ENCODE data around the gene ITGAE. TPM values are rescaled to one million over a fixed set of nuclear protein-coding genes. Genes with fewer than 3 reads are reported as not detected.
A peak's percentile ranks its signal among the peaks of the same experiment; 100 is the strongest.
"Not testable (repeated sequence)": the region's sequence is repeated elsewhere in the genome, so short reads cannot be mapped to it uniquely, and the experiment has no call there.

The ITGAE gene
- polyA plus RNA-seq, 10 donors = 29.4 to 34.8 (median 33.2) TPM

DNA sequence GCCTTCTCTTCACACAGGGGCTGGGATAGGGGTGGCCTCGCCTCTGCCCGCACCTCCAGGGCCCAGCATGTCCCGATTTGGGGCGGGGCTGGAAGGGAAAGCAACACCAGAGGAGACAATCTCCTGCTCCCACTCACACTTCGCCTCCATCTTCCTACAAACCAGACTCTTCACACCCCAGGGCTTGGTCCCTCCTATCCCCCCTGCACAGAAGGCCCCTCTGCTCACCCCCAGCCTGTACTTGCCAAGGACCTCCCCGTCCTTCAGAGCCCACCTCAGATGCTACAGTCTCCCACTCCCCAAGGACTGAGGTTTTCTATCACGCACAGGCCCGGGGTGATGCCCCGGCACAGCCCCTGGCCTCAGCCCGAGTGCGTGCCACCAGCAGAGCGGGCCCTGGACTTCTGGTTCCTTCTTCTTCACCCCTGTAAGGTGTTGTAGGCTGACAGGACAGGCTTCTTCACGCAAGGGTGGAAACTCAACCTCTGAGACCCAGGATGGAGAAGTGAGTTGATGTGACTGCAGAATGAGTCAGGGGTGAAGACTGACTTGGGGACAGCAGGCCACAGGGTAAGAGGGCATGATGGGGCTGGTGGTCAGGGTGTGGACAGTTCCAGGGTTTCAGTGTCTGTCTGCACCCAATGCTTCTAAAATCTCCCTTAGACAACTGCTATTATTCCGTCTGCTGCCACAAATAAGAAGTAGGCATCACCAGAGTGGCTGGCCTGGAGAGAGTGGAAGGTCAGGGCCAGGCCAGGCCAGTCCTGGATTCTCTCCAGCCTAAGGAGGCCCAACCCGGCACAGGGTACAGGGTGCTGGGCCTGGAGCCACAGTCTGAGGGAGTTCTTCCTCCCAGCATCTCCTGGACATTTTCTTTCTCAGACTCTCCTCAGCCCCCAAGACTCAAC, 2.5 kb downstream of the ITGAE start:
- no peak for DNase-seq

DNA sequence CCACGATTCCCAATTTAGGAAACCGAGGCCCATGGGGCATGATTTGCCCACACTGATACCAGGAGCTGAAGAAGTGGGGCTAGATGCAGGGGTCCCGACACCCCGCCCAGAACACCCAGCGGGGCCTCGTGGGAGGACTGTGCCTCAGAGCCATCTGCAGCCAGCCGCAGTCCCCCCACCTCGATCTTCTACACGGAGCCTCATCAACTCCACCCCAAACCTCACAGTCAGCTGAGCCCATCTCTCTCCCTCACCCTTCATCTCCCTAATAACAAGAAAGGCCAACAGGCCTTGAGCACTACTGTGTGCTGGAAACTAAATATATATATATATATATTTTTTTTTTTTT, 4.2 kb downstream of the ITGAE start:
- DNase-seq = no peak

DNA sequence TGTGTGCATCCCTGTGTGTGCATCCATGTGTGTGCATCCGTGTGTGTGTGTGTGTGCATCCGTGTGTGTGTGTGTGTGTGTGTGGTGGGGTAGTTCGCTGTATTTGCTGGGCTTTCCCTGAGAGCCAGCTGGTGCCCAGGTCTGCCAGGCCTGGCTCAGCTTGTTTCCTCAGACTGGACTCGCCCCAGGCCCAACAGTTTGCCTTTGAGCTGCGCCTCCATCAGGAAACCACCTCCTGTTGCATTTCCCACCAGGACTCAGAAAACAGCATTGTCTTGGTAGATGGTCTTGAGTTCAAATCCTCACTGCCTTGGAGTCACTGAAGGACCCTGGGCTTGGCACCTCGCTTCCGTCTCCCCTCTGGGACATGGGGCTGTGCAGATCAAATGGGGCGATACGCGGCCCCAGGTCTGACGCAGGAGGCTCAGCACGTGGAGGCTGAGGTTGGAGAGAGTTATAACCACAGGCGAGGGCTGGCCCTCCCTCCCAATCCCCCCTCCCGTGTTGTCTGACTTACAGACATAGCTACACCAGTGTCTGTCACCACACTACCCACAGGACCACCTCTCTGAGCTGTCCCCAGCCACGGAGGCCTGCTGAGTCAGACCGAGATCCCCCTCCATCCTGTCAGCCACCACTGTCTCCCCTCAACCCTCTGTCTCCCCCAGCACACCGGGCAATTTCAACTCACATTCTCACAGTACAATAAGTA, 4.7 kb downstream of the ITGAE start:
- DNase-seq = no peak

DNA sequence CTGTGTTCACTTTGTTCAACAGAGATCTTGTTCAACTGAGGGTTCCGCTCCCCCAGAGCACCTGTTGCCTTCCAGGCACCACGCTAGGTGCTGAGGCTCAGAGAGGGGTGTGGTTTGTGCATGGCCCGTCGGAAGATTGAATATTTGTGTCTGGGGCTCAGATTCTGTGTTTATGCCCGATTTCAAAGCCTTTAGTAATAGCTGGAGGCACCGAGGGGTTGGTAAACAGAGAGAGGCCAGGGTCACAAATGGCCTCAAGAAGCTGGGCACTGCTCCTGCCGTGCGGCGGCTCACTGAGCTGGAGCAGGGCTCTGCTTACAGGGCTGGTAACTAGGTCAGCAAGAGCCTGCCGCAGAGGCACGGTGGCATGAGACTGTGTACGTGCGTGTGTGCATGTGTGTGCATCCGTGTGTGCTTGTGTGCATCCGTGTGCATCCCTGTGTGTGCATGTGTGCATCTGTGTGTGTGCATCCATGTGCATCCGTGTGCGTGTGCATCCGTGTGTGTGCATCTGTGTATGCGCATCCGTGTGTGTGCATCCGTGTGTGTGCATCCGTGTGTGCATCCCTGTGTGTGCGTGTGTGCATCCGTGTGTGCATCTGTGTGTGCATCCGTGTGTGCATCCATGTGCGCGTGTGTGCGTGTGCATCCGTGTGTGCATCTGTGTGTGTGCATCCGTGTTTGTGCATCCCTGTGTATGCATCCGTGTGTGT, 5.4 kb downstream of the ITGAE start:
- no peak for DNase-seq

DNA sequence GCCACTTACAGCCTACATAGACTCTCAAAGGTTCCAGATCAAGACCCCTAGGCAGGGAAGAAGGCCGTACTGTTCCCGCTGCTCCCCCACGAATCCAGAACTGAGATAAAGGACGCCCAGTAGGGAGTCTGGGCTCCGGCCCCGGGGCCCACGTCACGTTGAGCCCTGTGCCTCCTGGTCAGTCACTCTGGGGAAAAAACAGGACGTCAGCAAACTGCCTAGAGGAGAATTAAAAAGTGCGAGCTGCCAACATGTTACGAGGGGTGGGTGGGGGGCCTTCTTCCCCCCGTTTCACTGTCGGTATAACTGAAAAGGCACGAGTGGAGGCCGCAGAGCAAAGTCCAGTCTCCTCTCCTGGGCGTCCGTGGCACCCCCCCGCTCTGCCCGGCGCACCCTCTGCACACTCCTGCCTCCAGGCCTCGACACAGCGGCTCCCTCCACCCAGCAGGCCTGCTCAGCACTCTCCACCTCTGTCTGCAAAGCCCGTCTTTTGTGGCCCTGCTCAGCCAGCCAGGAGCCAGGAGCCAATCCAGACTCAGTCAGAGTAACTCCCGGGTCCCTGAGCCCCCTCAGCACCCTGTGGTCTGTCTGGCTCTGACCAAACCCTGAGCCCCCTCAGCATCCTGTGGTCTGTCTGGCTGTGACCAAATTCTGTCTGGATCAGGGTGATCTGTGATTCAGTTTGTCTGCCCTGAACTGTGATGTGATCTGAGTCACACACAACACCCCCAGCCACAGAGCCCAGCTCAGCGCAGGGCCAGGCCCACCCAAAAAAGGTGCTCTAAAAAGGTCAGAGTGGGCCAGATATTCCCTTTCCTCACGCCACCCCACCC, 6.2 kb downstream of the ITGAE start:
- peak in 1 of 3 donors; percentile 55 for DNase-seq

DNA sequence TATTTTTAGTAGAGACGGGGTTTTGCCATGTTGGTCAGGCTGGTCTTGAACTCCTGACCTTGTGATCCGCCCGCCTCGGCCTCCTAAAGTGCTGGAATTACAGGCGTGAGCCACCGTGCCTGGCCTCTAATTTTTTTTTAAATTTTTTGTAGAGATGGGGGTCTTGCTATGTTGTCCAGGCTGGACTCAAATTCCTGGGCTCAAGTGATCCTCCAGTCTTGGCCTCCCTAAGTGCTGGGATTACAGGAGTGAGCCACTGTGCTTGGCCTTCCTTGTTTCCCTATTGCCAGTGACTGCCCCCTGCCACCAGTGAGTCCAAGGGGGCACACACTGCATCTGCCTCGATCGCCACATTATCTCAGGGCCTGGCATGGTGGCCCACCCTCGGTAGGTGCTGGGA, 6.8 kb downstream of the ITGAE start:
- DNase-seq = not testable (repeated sequence)

DNA sequence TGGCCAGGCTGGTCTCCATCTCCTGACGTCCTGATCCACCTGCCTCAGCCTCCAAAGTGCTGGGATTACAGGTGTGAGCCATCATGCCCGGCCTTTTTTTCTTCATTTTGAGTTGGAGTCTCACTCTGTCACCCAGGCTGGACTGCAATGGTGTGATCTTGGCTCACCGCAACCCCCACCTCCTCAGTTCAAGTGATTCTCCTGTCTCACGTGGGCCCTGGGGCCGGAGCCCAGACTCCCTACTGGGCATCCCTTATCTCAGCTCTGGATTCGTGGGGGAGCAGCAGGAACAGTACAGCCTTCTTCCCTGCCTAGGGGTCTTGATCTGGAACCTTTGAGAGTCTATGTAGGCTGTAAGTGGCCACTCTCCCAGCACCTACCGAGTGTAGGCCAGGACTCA, 7.7 kb downstream of the ITGAE start:
- DNase-seq = not testable (repeated sequence)

DNA sequence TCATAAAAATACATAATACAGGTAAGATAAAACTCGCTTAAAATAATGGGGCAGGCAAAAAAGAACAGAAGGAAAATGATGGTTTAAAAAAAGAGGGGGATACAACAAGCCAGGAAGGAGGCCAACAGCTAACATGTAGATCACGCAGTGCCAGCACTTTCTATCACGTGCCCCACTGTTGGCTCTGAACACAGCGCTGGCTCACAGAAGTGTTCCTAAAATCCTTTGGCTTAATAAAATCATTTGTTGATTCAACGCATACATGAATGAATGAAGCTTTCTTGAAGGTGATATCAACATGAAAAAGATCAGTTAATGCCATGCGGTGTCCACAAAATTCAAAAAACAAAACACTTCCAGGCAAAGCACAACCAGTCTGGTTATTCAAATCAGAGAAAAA, 8.5 kb downstream of the ITGAE start:
- no peak for DNase-seq

- DNase-seq = no peak
Observed at GRCh38 chr17:3788200-3788599, 12.8 kb downstream of the ITGAE start.

- not testable (repeated sequence) for DNase-seq
Observed at GRCh38 chr17:3785323-3785722, 15.7 kb downstream of the ITGAE start.

DNA sequence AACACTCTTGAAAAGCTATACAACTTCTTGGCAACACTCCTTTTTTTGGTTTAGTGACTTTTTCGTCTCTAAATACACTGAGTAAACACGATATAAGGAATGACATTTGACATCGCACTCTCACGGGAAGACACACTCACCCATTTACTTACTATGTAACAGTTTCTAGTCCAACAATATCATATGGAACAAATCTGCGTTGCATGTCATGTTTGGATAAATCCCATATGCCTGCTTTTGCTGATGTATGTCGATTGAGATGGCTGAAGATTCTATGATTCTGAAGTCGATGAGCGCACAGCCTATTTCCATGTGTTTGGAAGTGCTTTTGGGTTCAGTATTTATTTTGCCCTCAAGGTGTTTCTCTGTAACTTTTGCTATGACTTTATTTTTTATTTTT, 18.2 kb downstream of the ITGAE start:
- DNase-seq = no peak

GRCh38 chr17:3780986-3781385, 20.0 kb downstream of the ITGAE start:
- no peak for DNase-seq

DNA sequence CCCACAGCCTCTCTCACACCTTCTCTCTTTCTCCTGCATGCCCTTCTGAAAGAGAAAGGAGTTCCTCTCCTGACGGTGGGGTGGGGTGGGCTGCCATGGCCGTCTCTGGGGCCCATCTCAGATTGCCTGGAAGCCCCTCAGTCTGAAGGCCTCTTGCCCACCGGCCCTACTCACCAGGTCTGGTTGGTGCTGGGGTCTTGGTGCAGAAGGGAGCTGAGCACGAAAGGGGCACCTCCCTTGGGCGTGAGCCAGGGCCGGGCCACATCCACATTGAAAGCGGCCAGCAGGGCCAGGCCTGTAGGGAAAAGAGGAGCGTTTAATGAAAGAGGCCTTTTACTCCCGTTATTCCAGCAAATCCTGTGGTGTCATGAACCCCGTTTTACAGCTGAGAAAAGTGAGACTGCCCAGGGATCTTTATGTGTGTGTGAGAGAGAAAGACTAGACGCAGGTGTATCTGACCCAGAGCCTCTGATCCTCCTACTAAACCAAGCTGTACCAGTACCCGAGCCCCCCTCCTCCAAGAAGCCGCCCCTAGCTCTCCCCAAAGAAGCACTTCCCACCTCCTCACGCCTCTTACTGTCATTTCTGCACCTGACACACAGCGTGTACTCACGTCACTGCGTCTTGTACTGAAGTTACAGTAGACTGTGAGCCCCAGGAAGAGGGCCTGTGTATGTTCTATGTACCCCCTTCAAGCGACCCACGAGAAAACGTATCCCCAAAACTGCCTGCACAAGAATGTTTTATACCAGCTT, 23.4 kb downstream of the ITGAE start:
- DNase-seq = no peak

GRCh38 chr17:3773966-3774365, 27.0 kb downstream of the ITGAE start:
- no peak for DNase-seq

DNA sequence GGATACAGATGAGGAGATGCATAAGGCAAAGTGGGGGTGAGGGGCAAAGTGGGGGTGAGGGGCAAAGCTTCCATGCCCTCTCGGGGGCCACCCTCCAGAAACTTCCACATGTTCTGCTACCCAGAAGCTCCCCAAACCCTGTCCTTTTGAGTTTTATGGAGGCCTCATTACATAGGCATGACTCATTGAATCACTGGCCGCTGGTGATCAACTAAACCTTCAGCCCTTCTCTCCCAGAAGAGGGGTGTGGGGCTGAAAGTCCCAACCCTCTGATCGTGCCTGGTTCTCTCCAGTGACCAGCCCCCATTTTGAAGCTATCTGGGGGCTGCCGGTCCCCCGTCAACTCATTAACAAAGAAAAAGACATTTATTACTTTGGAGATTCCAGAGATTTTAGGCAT, 27.5 kb downstream of the ITGAE start:
- DNase-seq = peak in 1 of 3 donors; percentile 17

GRCh38 chr17:3772764-3773163, 28.2 kb downstream of the ITGAE start:
- no peak for DNase-seq

- DNase-seq = no peak
Observed at GRCh38 chr17:3771140-3771539, 29.8 kb downstream of the ITGAE start.

- DNase-seq = no peak
Observed at GRCh38 chr17:3770466-3770865, 30.5 kb downstream of the ITGAE start.

DNA sequence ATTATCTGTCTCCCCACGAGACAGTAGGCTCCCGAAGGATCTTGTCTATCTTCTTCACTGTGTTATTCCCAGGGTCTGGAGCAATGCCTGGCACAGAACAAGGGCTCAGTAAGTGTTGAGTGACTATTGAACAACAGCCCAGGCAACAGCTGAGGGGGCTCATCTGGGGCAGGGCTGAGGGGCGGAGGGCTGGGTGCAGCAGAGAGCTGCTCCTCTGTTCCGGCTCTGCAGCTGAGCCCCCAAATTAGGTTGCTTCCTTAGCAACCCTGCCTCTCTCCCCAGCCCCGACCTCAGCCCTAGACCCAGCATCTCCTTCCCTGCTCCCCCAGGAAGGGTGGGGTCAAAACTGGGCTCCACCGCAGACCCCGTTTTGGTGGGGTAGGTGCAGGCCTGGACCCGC, 32.2 kb downstream of the ITGAE start:
- DNase-seq = no peak

DNA sequence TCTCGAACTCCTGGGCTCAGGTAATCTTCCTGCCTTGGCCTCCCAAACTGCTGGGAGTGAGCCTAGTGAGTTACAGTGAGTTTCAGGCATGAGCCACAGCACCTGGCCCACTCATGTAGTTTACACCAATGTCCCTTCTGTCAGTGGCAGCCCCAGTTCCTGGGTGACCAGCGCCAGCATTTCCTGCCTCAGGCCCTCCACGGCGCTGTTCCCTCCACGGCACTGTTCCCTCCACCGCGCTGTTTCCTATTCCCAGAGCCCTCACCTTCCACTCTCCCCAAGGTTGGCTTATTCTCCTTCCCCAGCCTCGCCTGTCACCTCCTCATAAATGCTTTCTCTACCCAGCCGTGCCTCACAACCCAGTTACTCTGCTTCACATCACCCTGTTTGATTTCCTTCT, 32.6 kb downstream of the ITGAE start:
- DNase-seq = no peak

GRCh38 chr17:3766779-3767178, 34.2 kb downstream of the ITGAE start:
- no peak for DNase-seq
